ENCODE measurements around the gene CDADC1. TPM values are rescaled to one million over a fixed set of nuclear protein-coding genes. Genes with fewer than 3 reads are reported as not detected.

CDADC1 gene
- polyA plus RNA-seq, 1 donor from 2014 or later, result 11.6 TPM

GRCh38 chr13:49220036-49220855, 27.5 kb upstream of the CDADC1 start, which contains the start of gene MLNR:
MLNR (plus strand) TSS chr13:49220338; CDS start chr13:49220338, 0 bp downstream.
- TF ChIP-seq TAF1 (IDR thresholded peaks at IDR 0.05; ENCODE audit: low read depth), result no peak
- peak; percentile 31 for TF ChIP-seq MXI1 (conservative IDR thresholded peaks at IDR 0.05; ENCODE audit: poor library complexity, severe bottlenecking)
- peak; percentile 59 for TF ChIP-seq CTCF (IDR thresholded peaks at IDR 0.05; ENCODE audit: poor library complexity, severe bottlenecking)
- no peak for TF ChIP-seq EP300 (conservative IDR thresholded peaks at IDR 0.05; ENCODE audit: poor library complexity, severe bottlenecking)
- TF ChIP-seq EZH2 (IDR thresholded peaks at IDR 0.05; ENCODE audit: borderline replicate concordance, insufficient read depth, low read length, poor library complexity, severe bottlenecking), result peak; percentile 74
- no peak for TF ChIP-seq RAD21 (conservative IDR thresholded peaks at IDR 0.05)
- H3K36me3 ChIP-seq (ENCODE audit: insufficient read depth, low read length), result no peaks in the 10 kb centered on the region
- no peaks in the 10 kb centered on the region for H4K20me1 ChIP-seq (ENCODE audit: insufficient read depth)
- H3K27me3 ChIP-seq (ENCODE audit: insufficient read depth, low read depth, low read length), result peaks cover 70% of the 10 kb centered on the region
- peak within 1 kb of the TSS; percentile 60 for H3K4me3 ChIP-seq (ENCODE audit: low read length)
- no peaks in the 10 kb centered on the region for H3K9me2 ChIP-seq (ENCODE audit: insufficient read depth, low read length)
- no peaks in the 10 kb centered on the region for H3K9me3 ChIP-seq (ENCODE audit: low read length)
- H3K79me2 ChIP-seq (replicated peaks; ENCODE audit: insufficient read depth, low read length), result no peaks in the 10 kb centered on the region
- no peak within 1 kb of the TSS for H3K27ac ChIP-seq (ENCODE audit: low read length)
- no peak within 1 kb of the TSS for H3K9ac ChIP-seq (ENCODE audit: low read length)
- H3F3A ChIP-seq (ENCODE audit: insufficient read depth, low read length, poor library complexity, severe bottlenecking), result no peaks in the 10 kb centered on the region
- no peak within 1 kb of the TSS for H2AFZ ChIP-seq (ENCODE audit: low read depth, low read length)
- no peak within 1 kb of the TSS for H3K4me2 ChIP-seq (ENCODE audit: low read length)

GRCh38 chr13:49220856-49221589, 26.7 kb upstream of the CDADC1 start:
- Histone ChIP-seq H3K4me3 (ENCODE audit: low read length) (peak overlapping the region; percentile 60), H3K4me2 (ENCODE audit: low read length) (no peak overlapping the region), H3K27ac (ENCODE audit: low read length) (no peak overlapping the region), H3K9me3 (ENCODE audit: low read length) (no peaks in the 10 kb centered on the region), H3F3A (ENCODE audit: insufficient read depth, low read length, poor library complexity, severe bottlenecking) (no peaks in the 10 kb centered on the region), H3K27me3 (ENCODE audit: insufficient read depth, low read depth, low read length) (peaks cover 70% of the 10 kb centered on the region), H4K20me1 (ENCODE audit: insufficient read depth) (no peaks in the 10 kb centered on the region), H2AFZ (ENCODE audit: low read depth, low read length) (no peak overlapping the region), H3K36me3 (ENCODE audit: insufficient read depth, low read length) (no peaks in the 10 kb centered on the region), H3K79me2 (replicated peaks; ENCODE audit: insufficient read depth, low read length) (no peaks in the 10 kb centered on the region), H3K9me2 (ENCODE audit: insufficient read depth, low read length) (no peaks in the 10 kb centered on the region), H3K9ac (ENCODE audit: low read length) (no peak overlapping the region)
- no peak for TF ChIP-seq TAF1 (IDR thresholded peaks at IDR 0.05; ENCODE audit: low read depth)
- TF ChIP-seq CTCF (IDR thresholded peaks at IDR 0.05; ENCODE audit: poor library complexity, severe bottlenecking), result no peak
- no peak for TF ChIP-seq EP300 (conservative IDR thresholded peaks at IDR 0.05; ENCODE audit: poor library complexity, severe bottlenecking)
- no peak for TF ChIP-seq RAD21 (conservative IDR thresholded peaks at IDR 0.05)
- TF ChIP-seq SMC3 (conservative IDR thresholded peaks at IDR 0.05; ENCODE audit: poor library complexity), result no peak
- no peak for TF ChIP-seq REST (IDR thresholded peaks at IDR 0.05; ENCODE audit: borderline replicate concordance)
- no peak for TF ChIP-seq EZH2 (IDR thresholded peaks at IDR 0.05; ENCODE audit: borderline replicate concordance, insufficient read depth, low read length, poor library complexity, severe bottlenecking)
- TF ChIP-seq MXI1 (conservative IDR thresholded peaks at IDR 0.05; ENCODE audit: poor library complexity, severe bottlenecking), result no peak
- no peak for TF ChIP-seq POLR2AphosphoS5 (IDR thresholded peaks at IDR 0.05)

Data from neural cell (in vitro differentiated cells).